ENCODE data around the gene GUCY1A2. TPM values are rescaled to one million over a fixed set of nuclear protein-coding genes. Genes with fewer than 3 reads are reported as not detected.

The GUCY1A2 gene
- total RNA-seq, 1 experiment from 2014 or later: not detected

- ChIA-PET POLR2A (ENCODE audit: unreplicated experiment) (no interaction called here), CTCF (no interaction called here)
- TF ChIP-seq EZH2 (IDR thresholded peaks at IDR 0.05; ENCODE audit: low read length, unreplicated experiment): no peak
- TF ChIP-seq CTCF (conservative IDR thresholded peaks at IDR 0.05; ENCODE audit: low read depth, low read length): no peak
- TF ChIP-seq EZH2phosphoT487 (IDR thresholded peaks at IDR 0.05; ENCODE audit: borderline replicate concordance, low read length): no peak
- no peak overlapping the region for H3K9ac ChIP-seq (ENCODE audit: low read length)
- no peaks in the 10 kb centered on the region for H3K9me3 ChIP-seq (ENCODE audit: low read length)
- H3K9me2 ChIP-seq (replicated peaks; ENCODE audit: low read length): no peaks in the 10 kb centered on the region
- no peaks in the 10 kb centered on the region for H3K79me2 ChIP-seq (ENCODE audit: low read length)
- no peak overlapping the region for H3K4me2 ChIP-seq (ENCODE audit: low read length)
- no peaks in the 10 kb centered on the region for H3K36me3 ChIP-seq (ENCODE audit: low read depth, low read length)
- ATAC-seq: no peak
- no peak overlapping the region for H2AFZ ChIP-seq (ENCODE audit: low read length)
- no peaks in the 10 kb centered on the region for H3K27me3 ChIP-seq (ENCODE audit: low read length)
- no peaks in the 10 kb centered on the region for H4K20me1 ChIP-seq (ENCODE audit: low read length)
- no peak overlapping the region for H3K4me3 ChIP-seq (ENCODE audit: low read length)
- H3K27ac ChIP-seq (ENCODE audit: low read length): no peak overlapping the region
- BruUV-seq (replicated peaks): no TSS peak
- intact Hi-C loops (cut with micrococcal nuclease): no loop called here
- no peaks in the 10 kb centered on the region for H3F3A ChIP-seq (ENCODE audit: low read length, unreplicated experiment)
- peaks cover 5% of the 10 kb centered on the region for H3K4me1 ChIP-seq (ENCODE audit: insufficient read depth, low read length)
- no peak for DNase-seq
These were observed 20.0 kb downstream of the GUCY1A2 start for GRCh38 chr11:106998116-106998915.

- no peaks in the 10 kb centered on the region for H4K20me1 ChIP-seq (ENCODE audit: low read length)
- intact Hi-C loops (cut with micrococcal nuclease): no loop called here
- CTCF ChIA-PET: no interaction called here
- H3K9me2 ChIP-seq (replicated peaks; ENCODE audit: low read length): no peaks in the 10 kb centered on the region
- no peaks in the 10 kb centered on the region for H3K27me3 ChIP-seq (ENCODE audit: low read length)
- no peak overlapping the region for H3K4me3 ChIP-seq (ENCODE audit: low read length)
- no TSS peak for BruUV-seq (replicated peaks)
- no peaks in the 10 kb centered on the region for H3F3A ChIP-seq (ENCODE audit: low read length, unreplicated experiment)
- peaks cover 5% of the 10 kb centered on the region for H3K4me1 ChIP-seq (ENCODE audit: insufficient read depth, low read length)
- no peak for TF ChIP-seq EZH2phosphoT487 (IDR thresholded peaks at IDR 0.05; ENCODE audit: borderline replicate concordance, low read length)
- H3K4me2 ChIP-seq (ENCODE audit: low read length): no peak overlapping the region
- no peak overlapping the region for H2AFZ ChIP-seq (ENCODE audit: low read length)
- no peak for DNase-seq
- no peaks in the 10 kb centered on the region for H3K9me3 ChIP-seq (ENCODE audit: low read length)
- no peak for ATAC-seq
- no peaks in the 10 kb centered on the region for H3K36me3 ChIP-seq (ENCODE audit: low read depth, low read length)
- no peak overlapping the region for H3K27ac ChIP-seq (ENCODE audit: low read length)
- H3K9ac ChIP-seq (ENCODE audit: low read length): no peak overlapping the region
- H3K79me2 ChIP-seq (ENCODE audit: low read length): no peaks in the 10 kb centered on the region
- POLR2A ChIA-PET (ENCODE audit: unreplicated experiment): no interaction called here
These were observed 21.0 kb downstream of the GUCY1A2 start for GRCh38 chr11:106997227-106997626.

GRCh38 chr11:106996691-106997090 lies 21.6 kb downstream of the GUCY1A2 start:
- Histone ChIP-seq H3K9me3 (ENCODE audit: low read length) (no peaks in the 10 kb centered on the region), H3K4me3 (ENCODE audit: low read length) (no peak overlapping the region), H4K20me1 (ENCODE audit: low read length) (no peaks in the 10 kb centered on the region), H2AFZ (ENCODE audit: low read length) (no peak overlapping the region), H3F3A (ENCODE audit: low read length, unreplicated experiment) (no peaks in the 10 kb centered on the region), H3K4me2 (ENCODE audit: low read length) (no peak overlapping the region), H3K79me2 (ENCODE audit: low read length) (no peaks in the 10 kb centered on the region), H3K27me3 (ENCODE audit: low read length) (no peaks in the 10 kb centered on the region), H3K36me3 (ENCODE audit: low read depth, low read length) (no peaks in the 10 kb centered on the region), H3K9ac (ENCODE audit: low read length) (no peak overlapping the region), H3K4me1 (ENCODE audit: insufficient read depth, low read length) (peaks cover 5% of the 10 kb centered on the region), H3K9me2 (replicated peaks; ENCODE audit: low read length) (no peaks in the 10 kb centered on the region), H3K27ac (ENCODE audit: low read length) (no peak overlapping the region)
- DNase-seq: no peak
- no TSS peak for BruUV-seq (replicated peaks)
- no peak for ATAC-seq
- TF ChIP-seq EZH2phosphoT487 (IDR thresholded peaks at IDR 0.05; ENCODE audit: borderline replicate concordance, low read length): no peak
- no peak for TF ChIP-seq CTCF (conservative IDR thresholded peaks at IDR 0.05; ENCODE audit: low read depth, low read length)
- no peak for TF ChIP-seq EZH2 (IDR thresholded peaks at IDR 0.05; ENCODE audit: low read length, unreplicated experiment)
- CTCF ChIA-PET: no interaction called here
- POLR2A ChIA-PET (ENCODE audit: unreplicated experiment): no interaction called here
- intact Hi-C loops (cut with micrococcal nuclease): no loop called here
